Mononuclear cell (primary cell): ENCODE data around the gene ITPRID2. TPM values are rescaled to one million over a fixed set of nuclear protein-coding genes. Genes with fewer than 3 reads are reported as not detected.

Experiments used
- H3K27me3 ChIP-seq: 2 replicates; pipeline ENCODE4 v1.6.0; 2011; ENCODE audit warnings: low read length, control low read depth; ENCODE audit not compliant: insufficient read depth
- H3K4me1 ChIP-seq: 2 replicates; pipeline ENCODE4 v1.5.1; 2011; ENCODE audit warnings: mild to moderate bottlenecking, low read length, control low read depth; ENCODE audit not compliant: insufficient read depth
- H3K4me3 ChIP-seq: 2 replicates; pipeline ENCODE4 v1.5.1; 2011; ENCODE audit warnings: mild to moderate bottlenecking, low read length, moderate library complexity
- H3K9me3 ChIP-seq: 2 replicates; pipeline ENCODE4 v1.5.1; 2011; ENCODE audit warnings: low read depth, mild to moderate bottlenecking, control low read depth, low read length
- total RNA-seq: library from RNA; depleted of rRNA; stranded (reverse); fragments of >200 nt; gene quantifications from one replicate; pipeline ENCODE4 v1.2.3, GENCODE V29; 2012

ITPRID2 gene
- total RNA-seq, 1 donor: 96.4 TPM

GRCh38 chr2:181861379-181861778 is 30.2 kb upstream of the ITPRID2 start:
- H3K4me1 ChIP-seq: no peaks in the 10 kb centered on the region
- no peaks in the 10 kb centered on the region for H3K27me3 ChIP-seq
- no peak overlapping the region for H3K4me3 ChIP-seq
- no peaks in the 10 kb centered on the region for H3K9me3 ChIP-seq

GRCh38 chr2:181862583-181863281 is 28.8 kb upstream of the ITPRID2 start:
- Histone ChIP-seq H3K4me3 (no peak overlapping the region), H3K4me1 (no peaks in the 10 kb centered on the region), H3K9me3 (no peaks in the 10 kb centered on the region), H3K27me3 (no peaks in the 10 kb centered on the region)

GRCh38 chr2:181872178-181872577 is 19.4 kb upstream of the ITPRID2 start:
- Histone ChIP-seq H3K4me1 (peaks cover 7% of the 10 kb centered on the region), H3K9me3 (no peaks in the 10 kb centered on the region), H3K27me3 (no peaks in the 10 kb centered on the region), H3K4me3 (no peak overlapping the region)

- Histone ChIP-seq H3K27me3 (peaks cover 4% of the 10 kb centered on the region), H3K4me1 (peaks cover 7% of the 10 kb centered on the region), H3K4me3 (no peak overlapping the region), H3K9me3 (no peaks in the 10 kb centered on the region)
Observed at GRCh38 chr2:181876614-181877063, 14.9 kb upstream of the ITPRID2 start.

- H3K9me3 ChIP-seq: no peaks in the 10 kb centered on the region
- no peak overlapping the region for H3K4me3 ChIP-seq
- peaks cover 7% of the 10 kb centered on the region for H3K4me1 ChIP-seq
- H3K27me3 ChIP-seq: peaks cover 4% of the 10 kb centered on the region
Observed at GRCh38 chr2:181877181-181877664, 14.3 kb upstream of the ITPRID2 start.

DNA sequence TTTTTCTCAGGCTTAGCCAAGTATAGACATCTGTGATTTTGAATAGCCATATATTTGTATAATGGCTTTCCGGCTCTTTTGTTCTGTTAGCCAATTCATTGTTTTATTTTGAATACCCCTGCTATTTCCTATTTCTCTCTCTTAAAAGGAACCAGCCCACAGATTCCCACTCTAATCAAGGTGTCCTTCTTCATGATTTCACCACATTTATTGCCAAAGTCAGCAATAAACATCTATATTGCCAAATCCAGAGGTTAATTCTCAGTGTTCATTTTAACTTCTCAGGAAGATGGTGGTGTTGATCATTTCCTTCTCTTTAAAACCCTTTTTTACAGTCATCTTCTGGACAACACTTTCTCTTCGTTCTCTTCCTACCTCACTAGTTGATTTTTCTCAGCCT is 13.1 kb upstream of the ITPRID2 start:
- H3K4me3 ChIP-seq: no peak overlapping the region
- H3K27me3 ChIP-seq: peaks cover 4% of the 10 kb centered on the region
- H3K4me1 ChIP-seq: peaks cover 7% of the 10 kb centered on the region
- no peaks in the 10 kb centered on the region for H3K9me3 ChIP-seq

GRCh38 chr2:181879295-181879694 is 12.2 kb upstream of the ITPRID2 start:
- Histone ChIP-seq H3K9me3 (no peaks in the 10 kb centered on the region), H3K4me3 (no peak overlapping the region)

DNA sequence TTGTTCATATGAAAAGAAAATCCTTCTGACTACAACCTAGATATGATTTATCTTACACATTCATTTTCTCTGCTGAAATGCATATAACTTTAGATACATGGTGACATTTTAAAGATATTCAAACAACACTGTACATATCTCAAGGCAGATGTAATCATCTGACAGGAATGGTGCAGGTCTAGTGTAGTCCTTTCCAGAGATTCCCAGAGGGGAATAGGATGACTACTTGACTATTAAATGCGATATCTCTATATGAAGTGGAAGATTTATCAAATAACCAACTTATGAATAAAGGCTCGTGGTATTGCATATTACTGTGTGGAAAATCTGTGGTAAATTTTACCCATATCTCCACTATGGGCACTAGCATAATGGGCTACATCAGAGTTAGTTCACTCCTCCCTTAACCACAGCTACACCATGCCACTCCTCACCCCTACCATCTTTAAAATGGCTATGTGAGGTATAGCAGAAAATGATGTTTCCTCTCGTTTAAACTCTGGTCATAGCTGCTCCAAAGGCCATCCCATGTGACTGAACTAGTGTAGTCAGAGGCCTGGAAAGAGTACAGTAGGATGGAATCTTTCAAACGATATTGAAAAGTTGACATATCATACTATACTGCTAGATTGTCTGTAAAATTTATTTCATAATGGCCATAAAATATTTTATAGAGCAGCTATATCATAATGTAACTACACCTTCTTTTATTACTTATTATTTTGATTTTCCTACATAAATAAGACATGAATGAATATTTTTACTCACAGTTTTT is 9.1 kb upstream of the ITPRID2 start:
- H3K4me1 ChIP-seq: no peaks in the 10 kb centered on the region
- no peak overlapping the region for H3K4me3 ChIP-seq
- H3K27me3 ChIP-seq: peaks cover 19% of the 10 kb centered on the region
- H3K9me3 ChIP-seq: no peaks in the 10 kb centered on the region

More at GRCh38 chr2:181879295-181879694, 12.2 kb upstream of the ITPRID2 start:
- H3K4me1 ChIP-seq: peaks cover 7% of the 10 kb centered on the region
- H3K27me3 ChIP-seq: peaks cover 4% of the 10 kb centered on the region

GRCh38 chr2:181884601-181885000 is 6.9 kb upstream of the ITPRID2 start:
- Histone ChIP-seq H3K27me3 (peaks cover 20% of the 10 kb centered on the region), H3K4me3 (no peak overlapping the region), H3K9me3 (no peaks in the 10 kb centered on the region), H3K4me1 (no peaks in the 10 kb centered on the region)

- peaks cover 20% of the 10 kb centered on the region for H3K27me3 ChIP-seq
- no peak overlapping the region for H3K4me3 ChIP-seq
- no peaks in the 10 kb centered on the region for H3K4me1 ChIP-seq
- no peaks in the 10 kb centered on the region for H3K9me3 ChIP-seq
Observed at GRCh38 chr2:181885096-181885495, 6.4 kb upstream of the ITPRID2 start.

DNA sequence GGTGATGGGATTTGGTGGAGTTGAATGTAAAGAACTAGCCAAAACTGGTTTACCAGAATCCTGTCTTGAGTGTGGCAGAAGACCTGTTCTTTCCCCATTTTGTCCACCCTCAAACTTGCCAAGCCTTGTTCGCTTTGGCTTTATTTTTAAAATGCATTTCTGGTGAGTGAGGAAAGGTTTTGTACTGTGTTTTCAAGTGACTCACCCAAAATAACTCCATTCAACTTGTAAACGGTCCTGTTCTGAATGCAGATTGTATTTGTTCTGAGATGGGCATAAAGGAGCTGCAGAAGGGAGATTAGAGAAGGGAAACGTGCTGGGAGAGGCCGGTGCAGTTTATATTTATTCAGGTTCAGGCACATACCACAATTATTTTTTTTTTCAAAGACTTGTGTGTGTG is 5.3 kb upstream of the ITPRID2 start:
- H3K4me1 ChIP-seq: peaks cover 3% of the 10 kb centered on the region
- H3K27me3 ChIP-seq: peaks cover 20% of the 10 kb centered on the region
- no peaks in the 10 kb centered on the region for H3K9me3 ChIP-seq
- no peak overlapping the region for H3K4me3 ChIP-seq

DNA sequence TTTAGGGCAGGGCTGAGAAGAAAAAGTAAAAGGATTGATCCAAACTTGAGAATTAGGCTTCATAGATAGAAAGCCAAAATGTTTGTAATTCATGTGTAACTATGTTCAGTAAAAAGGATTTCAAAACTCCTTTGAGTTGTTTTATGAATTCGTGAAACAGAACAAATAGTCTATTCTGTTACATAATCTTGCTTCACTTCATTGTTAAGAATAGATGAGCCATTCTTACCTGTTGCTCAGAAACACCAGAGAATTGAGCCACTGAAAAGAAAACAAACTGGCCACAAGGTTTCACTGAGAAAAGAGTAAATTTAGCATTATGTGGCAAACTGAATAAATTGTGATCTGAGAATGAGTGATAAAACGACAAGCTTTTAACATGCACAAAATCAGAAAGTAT is 4.5 kb upstream of the ITPRID2 start:
- Histone ChIP-seq H3K9me3 (no peaks in the 10 kb centered on the region), H3K4me3 (no peak overlapping the region), H3K4me1 (peaks cover 4% of the 10 kb centered on the region), H3K27me3 (peaks cover 20% of the 10 kb centered on the region)

GRCh38 chr2:181889776-181890175 is 1.8 kb upstream of the ITPRID2 start:
- Histone ChIP-seq H3K4me1 (peaks cover 8% of the 10 kb centered on the region), H3K27me3 (peaks cover 20% of the 10 kb centered on the region), H3K4me3 (no peak overlapping the region), H3K9me3 (no peaks in the 10 kb centered on the region)

DNA sequence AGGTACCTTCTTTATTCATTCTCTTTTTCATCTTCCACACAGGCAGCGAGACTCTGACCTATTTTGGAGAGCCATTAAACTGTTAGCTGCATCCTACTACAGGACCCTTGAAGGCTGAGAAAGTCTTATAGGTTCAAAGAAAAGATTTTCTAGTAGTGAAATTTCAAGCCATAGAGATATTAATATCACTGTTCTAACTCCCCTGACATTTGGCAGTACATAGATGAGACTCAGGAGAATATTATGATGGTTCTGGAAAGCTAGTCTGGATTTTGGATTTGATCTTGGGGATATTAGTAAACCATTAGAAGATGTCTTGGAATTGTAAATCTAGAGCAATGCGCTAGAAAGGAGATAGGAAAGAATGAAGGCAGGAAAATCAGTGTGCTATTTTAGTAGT is 1.3 kb upstream of the ITPRID2 start:
- H3K4me1 ChIP-seq: peaks cover 8% of the 10 kb centered on the region
- peaks cover 17% of the 10 kb centered on the region for H3K27me3 ChIP-seq
- H3K4me3 ChIP-seq: no peak overlapping the region

GRCh38 chr2:181891966-181892798 is 652 bp downstream of the ITPRID2 start:
- peaks cover 8% of the 10 kb centered on the region for H3K4me1 ChIP-seq
- H3K9me3 ChIP-seq: no peaks in the 10 kb centered on the region
- peak overlapping the region; percentile 75 for H3K4me3 ChIP-seq
- H3K27me3 ChIP-seq: peaks cover 6% of the 10 kb centered on the region

More for the DNA sequence above, 1.3 kb upstream of the ITPRID2 start:
- no peaks in the 10 kb centered on the region for H3K9me3 ChIP-seq
